Measurements from ENCODE around the gene DDX31.

DDX31 gene

DNA sequence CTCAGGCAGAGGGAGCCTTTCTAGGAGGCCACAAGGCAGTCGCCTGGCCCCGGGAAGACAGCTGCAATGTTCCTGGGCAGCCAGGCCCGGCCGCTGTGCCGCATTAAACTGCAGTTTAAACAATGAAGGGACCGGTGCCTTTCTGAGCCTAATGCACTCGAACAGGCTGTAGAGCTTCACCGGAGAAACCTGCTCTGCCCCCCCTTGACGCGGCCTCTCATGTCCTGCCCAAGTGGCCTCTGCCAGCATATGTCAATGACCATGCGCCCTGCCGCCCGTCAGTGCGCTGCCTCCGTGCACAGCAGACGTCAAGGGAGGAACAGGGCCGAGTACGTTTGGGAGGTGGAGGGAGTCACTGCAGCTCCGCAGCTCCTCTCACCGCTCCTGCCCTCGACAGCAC lies 125.8 kb downstream of the DDX31 start:
- no peak for DNase-seq

DNA sequence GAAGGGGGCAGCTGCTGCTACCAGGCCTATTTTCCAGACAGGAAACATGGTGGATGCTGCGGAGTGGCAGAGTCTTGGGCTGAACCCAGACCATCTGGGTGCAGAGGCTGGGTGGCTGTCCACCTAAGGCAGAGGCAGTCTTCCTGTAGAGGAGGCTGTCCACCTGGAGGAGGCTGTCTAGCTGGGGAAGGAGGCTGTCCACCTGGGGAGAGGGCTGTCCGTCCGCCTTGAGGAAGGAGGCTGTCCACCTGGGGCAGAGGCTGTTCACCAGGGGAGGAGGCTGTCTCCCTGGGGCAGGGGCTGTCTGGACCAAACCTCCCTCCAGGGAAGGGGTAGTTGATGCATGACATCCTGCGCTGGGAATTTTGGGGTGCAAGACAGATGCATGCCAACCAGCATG lies 126.5 kb downstream of the DDX31 start:
- DNase-seq = no peak

All from RPMI8226 (cell line).